Measurements from ENCODE around the gene ALDH3B1. TPM values are rescaled to one million over a fixed set of nuclear protein-coding genes. Genes with fewer than 3 reads are reported as not detected.
"Not testable (repeated sequence)": the region's sequence is repeated elsewhere in the genome, so short reads cannot be mapped to it uniquely, and the experiment has no call there.

The ALDH3B1 gene
- total and polyA plus RNA-seq, 2 experiments from 2014 or later = 15.4 to 15.7 TPM

DNA sequence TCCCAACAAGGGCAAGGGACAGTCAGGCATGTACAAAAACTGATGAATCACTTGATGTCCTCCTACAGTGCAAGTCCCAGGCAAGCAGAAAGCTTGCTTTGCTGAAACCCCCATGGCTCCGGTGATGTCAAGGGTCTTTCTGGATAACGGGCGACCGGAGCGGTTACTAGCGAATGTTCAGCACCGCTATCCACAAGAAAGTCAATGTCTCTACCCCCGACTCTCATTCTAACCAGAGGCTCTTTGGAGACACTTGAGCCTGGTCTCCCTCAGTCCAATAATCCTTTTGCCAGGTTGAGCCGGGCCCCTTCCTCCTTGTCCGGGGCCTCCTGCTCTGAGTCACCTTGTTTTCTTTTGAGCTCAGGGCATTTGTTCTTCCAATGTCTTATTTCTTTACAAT, 28.9 kb upstream of the ALDH3B1 start:
- WGBS (ENCODE audit: low lambda C conversion rate, missing lambda C conversion rate) = 90% methylated on average over 10 of the region's 10 CpGs
- not testable (repeated sequence) for H3K9me2 ChIP-seq (replicated peaks; ENCODE audit: insufficient read depth); DNase-seq (ENCODE audit: low spot score); H3K79me2 ChIP-seq; H3K36me3 ChIP-seq (replicated peaks; ENCODE audit: insufficient read depth, low read depth); H3K4me3 ChIP-seq; H3K9me3 ChIP-seq (ENCODE audit: low read depth); H3K4me1 ChIP-seq (ENCODE audit: insufficient read depth); H2AFZ ChIP-seq; H3K27ac ChIP-seq; H3K27me3 ChIP-seq; H3K4me2 ChIP-seq; H4K20me1 ChIP-seq (ENCODE audit: insufficient read depth, poor library complexity, severe bottlenecking)

DNA sequence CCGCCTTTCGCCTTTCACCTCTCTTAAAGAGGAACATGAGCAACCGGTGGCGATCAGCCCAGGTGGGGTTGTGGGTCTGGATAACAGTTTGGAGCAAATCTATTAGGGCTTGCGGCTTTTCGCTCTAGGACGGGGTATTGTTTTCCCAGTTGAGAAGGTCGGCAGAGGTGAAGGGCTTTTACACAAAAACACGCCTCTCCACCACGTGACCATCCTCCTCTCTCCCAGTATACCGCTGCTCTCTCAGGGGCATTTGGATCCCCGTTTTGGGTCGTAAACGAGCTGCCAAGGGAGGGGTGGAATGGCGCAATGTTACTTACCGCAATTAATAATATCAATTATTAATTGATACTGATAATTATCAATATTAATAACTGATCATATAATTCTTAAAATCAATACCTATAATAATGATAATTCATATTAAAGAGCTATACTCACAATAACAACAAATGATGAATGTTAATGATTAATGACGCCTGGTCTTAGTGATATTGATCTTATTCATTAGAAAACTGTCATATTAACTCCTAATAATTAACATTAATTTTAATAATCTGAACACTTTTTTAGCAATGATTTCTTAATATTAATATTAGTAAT, 27.8 kb upstream of the ALDH3B1 start:
- H3K79me2 ChIP-seq; H3K4me3 ChIP-seq; H3K9me3 ChIP-seq (ENCODE audit: low read depth); H3K27me3 ChIP-seq; H4K20me1 ChIP-seq (ENCODE audit: insufficient read depth, poor library complexity, severe bottlenecking); H3K27ac ChIP-seq; H3K36me3 ChIP-seq (replicated peaks; ENCODE audit: insufficient read depth, low read depth); H3K4me1 ChIP-seq (ENCODE audit: insufficient read depth); H2AFZ ChIP-seq; H3K9me2 ChIP-seq (replicated peaks; ENCODE audit: insufficient read depth); H3K4me2 ChIP-seq; DNase-seq (ENCODE audit: low spot score): not testable (repeated sequence)
- 86% methylated on average over 17 of the region's 17 CpGs for WGBS (ENCODE audit: low lambda C conversion rate, missing lambda C conversion rate)

DNA sequence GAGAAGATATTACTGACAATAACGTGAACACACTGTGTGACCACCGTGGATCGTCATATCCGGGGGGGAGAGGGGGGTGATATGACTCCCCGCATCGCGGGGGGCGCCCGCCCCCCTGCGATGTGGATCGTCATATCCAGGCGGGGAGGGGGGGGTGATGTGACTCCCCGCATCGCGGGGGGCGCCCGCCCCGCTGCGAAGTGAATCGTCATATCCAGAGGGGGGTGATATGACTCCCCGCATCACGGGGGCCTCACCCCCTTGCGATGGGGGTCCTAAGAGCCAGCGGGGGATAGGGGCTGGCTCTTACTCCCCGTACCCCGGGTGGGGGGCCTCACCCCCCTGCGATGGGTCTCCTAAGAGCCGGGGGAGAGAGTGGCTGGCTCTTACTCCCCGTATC, 26.2 kb upstream of the ALDH3B1 start:
- TF ChIP-seq EZH2 (IDR thresholded peaks at IDR 0.05; ENCODE audit: borderline replicate concordance) = no peak
- TF ChIP-seq, protein P1, sequence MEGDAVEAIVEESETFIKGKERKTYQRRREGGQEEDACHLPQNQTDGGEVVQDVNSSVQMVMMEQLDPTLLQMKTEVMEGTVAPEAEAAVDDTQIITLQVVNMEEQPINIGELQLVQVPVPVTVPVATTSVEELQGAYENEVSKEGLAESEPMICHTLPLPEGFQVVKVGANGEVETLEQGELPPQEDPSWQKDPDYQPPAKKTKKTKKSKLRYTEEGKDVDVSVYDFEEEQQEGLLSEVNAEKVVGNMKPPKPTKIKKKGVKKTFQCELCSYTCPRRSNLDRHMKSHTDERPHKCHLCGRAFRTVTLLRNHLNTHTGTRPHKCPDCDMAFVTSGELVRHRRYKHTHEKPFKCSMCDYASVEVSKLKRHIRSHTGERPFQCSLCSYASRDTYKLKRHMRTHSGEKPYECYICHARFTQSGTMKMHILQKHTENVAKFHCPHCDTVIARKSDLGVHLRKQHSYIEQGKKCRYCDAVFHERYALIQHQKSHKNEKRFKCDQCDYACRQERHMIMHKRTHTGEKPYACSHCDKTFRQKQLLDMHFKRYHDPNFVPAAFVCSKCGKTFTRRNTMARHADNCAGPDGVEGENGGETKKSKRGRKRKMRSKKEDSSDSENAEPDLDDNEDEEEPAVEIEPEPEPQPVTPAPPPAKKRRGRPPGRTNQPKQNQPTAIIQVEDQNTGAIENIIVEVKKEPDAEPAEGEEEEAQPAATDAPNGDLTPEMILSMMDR (IDR thresholded peaks at IDR 0.05; ENCODE audit: poor library complexity) = no peak
- no peak for TF ChIP-seq EZH2phosphoT487 (IDR thresholded peaks at IDR 0.05; ENCODE audit: low read depth, severe bottlenecking, unreplicated experiment)
- 84% methylated on average over 7 of the region's 29 CpGs for WGBS (ENCODE audit: low lambda C conversion rate, missing lambda C conversion rate)
- no peak overlapping the region for H3K4me2 ChIP-seq

DNA sequence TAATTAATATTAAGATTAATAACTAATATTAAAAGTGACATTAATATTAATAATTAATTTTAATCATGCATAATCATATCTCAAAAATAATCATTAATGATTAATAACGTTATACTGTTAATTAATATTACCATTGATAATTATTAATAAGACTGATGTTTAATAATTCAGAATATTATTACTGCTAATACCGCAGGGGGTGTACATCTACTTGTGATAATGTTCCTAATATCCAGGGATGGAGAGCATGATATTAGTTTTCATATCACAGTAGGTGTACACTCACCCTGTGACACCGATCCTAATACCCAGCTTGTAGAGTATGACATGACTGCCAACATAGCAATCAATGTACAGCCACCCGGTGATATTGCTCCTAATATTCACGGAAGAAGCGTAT, 24.8 kb upstream of the ALDH3B1 start:
- not testable (repeated sequence) for H3K27ac ChIP-seq; H3K36me3 ChIP-seq (replicated peaks; ENCODE audit: insufficient read depth, low read depth); H4K20me1 ChIP-seq (ENCODE audit: insufficient read depth, poor library complexity, severe bottlenecking); H3K4me3 ChIP-seq; H3K4me2 ChIP-seq; H3K9me2 ChIP-seq (replicated peaks; ENCODE audit: insufficient read depth); DNase-seq (ENCODE audit: low spot score); H3K4me1 ChIP-seq (ENCODE audit: insufficient read depth); H3K9me3 ChIP-seq (ENCODE audit: low read depth); H2AFZ ChIP-seq; H3K27me3 ChIP-seq; H3K79me2 ChIP-seq
- 89% methylated on average over 6 of the region's 6 CpGs for WGBS (ENCODE audit: low lambda C conversion rate, missing lambda C conversion rate)

More for the DNA sequence above, 26.2 kb upstream of the ALDH3B1 start:
- H2AFZ ChIP-seq = no peak overlapping the region
- H3K27ac ChIP-seq = no peak overlapping the region
- H3K36me3 ChIP-seq (replicated peaks; ENCODE audit: insufficient read depth, low read depth) = no peaks in the 10 kb centered on the region
- no peaks in the 10 kb centered on the region for H3K27me3 ChIP-seq
- H3K4me1 ChIP-seq (ENCODE audit: insufficient read depth) = no peaks in the 10 kb centered on the region
- no peaks in the 10 kb centered on the region for H3K9me3 ChIP-seq (ENCODE audit: low read depth)
- H3K9me2 ChIP-seq (replicated peaks; ENCODE audit: insufficient read depth) = no peaks in the 10 kb centered on the region
- H4K20me1 ChIP-seq (ENCODE audit: insufficient read depth, poor library complexity, severe bottlenecking) = no peaks in the 10 kb centered on the region
- H3K4me3 ChIP-seq = no peak overlapping the region
- no peaks in the 10 kb centered on the region for H3K79me2 ChIP-seq
- DNase-seq (ENCODE audit: low spot score) = no peak

DNA sequence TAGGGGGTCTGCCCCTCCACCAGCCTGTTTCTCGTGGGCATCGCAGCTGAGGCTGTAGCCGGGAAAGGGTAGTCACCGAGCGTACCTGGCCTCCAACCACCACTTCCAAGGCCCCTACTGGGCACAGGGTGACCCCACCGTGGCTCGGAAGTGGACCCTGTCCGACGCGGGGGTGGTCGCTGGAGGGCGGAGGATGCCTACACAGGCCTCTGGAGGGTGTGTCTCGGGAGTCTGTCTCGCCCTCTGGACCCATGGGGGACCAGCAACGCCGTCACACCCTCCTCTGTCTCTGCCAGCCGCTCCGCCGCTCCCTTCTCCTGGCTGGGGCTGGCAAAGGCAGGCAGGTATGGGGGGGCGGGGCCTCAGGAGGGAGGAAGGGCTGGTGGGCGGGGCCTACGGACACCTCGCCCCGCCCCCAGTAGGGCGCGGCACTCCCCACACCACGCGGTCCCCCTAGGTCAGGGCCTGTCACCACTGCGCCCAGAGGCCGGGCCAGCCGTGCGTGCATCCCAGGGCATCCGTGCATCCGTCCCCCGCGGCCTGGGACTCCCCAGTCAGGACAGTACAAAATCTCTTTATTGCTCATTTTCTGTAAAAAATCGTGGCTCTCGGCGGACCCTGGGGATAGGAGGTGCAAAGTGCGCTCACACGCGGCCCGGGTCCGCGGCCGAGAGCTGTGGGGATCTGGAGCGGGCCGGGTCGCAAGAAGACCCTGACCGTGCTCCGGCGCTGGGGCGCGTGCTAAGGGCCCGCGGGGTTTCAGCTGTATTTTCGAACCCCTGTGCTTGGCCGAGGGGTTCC, 19.4 kb upstream of the ALDH3B1 start:
- WGBS (ENCODE audit: low lambda C conversion rate, missing lambda C conversion rate) = 22% methylated on average over 40 of the region's 58 CpGs
- DNase-seq (ENCODE audit: low spot score) = peak; percentile 51
- not testable (repeated sequence) for H3K79me2 ChIP-seq; H3K27me3 ChIP-seq; H3K4me3 ChIP-seq; H3K9me2 ChIP-seq (replicated peaks; ENCODE audit: insufficient read depth); H3K36me3 ChIP-seq (replicated peaks; ENCODE audit: insufficient read depth, low read depth); H3K9me3 ChIP-seq (ENCODE audit: low read depth); H4K20me1 ChIP-seq (ENCODE audit: insufficient read depth, poor library complexity, severe bottlenecking); H3K27ac ChIP-seq; H3K4me1 ChIP-seq (ENCODE audit: insufficient read depth); H2AFZ ChIP-seq
- H3K4me2 ChIP-seq = peak overlapping the region; percentile 66

DNA sequence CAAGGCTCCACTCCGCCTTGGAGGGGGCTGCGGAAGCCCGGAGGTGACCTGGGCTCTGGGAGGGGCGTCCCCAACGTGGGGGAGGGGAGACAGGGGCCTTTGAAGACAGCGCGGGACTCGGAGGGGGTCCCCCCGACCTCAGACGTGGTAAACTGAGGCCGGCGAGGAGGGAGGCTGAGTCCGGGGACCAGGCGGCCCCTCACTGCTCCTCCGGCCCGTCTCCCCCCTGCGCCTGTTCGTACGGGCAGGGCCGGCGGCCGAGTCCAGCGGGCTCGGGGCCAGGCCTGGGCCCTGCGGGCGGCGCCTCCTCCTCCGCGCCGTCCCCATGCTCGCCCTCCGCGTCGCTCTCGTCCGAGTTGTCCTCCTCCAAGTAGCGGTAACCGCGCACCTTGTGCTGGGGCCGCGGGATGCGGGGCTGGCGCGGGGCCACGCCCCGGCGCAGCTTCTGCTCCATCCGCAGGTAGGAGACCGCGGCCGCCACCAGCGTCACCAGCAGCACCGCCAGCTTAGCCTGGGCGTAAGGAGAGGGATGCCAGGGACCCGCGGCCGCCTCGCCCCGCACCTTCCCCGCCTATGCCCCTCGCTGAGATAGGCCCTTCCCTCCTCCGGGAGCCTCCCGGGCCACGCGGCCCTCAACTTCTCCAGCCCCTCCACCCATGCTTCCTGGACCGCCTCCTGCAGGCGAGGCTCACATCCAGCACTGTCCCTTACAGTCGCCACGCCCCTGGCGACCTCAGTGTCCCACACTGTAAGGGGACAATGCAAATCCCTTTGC, 18.6 kb upstream of the ALDH3B1 start:
- H3K4me2 ChIP-seq = peak overlapping the region; percentile 66
- H3K27me3 ChIP-seq; H3K36me3 ChIP-seq (replicated peaks; ENCODE audit: insufficient read depth, low read depth); H4K20me1 ChIP-seq (ENCODE audit: insufficient read depth, poor library complexity, severe bottlenecking); H3K79me2 ChIP-seq; H3K9me3 ChIP-seq (ENCODE audit: low read depth); H3K9me2 ChIP-seq (replicated peaks; ENCODE audit: insufficient read depth); H3K27ac ChIP-seq; DNase-seq (ENCODE audit: low spot score); H3K4me3 ChIP-seq; H2AFZ ChIP-seq; H3K4me1 ChIP-seq (ENCODE audit: insufficient read depth): not testable (repeated sequence)
- 10% methylated on average over 40 of the region's 70 CpGs for WGBS (ENCODE audit: low lambda C conversion rate, missing lambda C conversion rate)

Data from hepatocyte (in vitro differentiated cells).